ENCODE measurements around the gene PRR15.

DNA sequence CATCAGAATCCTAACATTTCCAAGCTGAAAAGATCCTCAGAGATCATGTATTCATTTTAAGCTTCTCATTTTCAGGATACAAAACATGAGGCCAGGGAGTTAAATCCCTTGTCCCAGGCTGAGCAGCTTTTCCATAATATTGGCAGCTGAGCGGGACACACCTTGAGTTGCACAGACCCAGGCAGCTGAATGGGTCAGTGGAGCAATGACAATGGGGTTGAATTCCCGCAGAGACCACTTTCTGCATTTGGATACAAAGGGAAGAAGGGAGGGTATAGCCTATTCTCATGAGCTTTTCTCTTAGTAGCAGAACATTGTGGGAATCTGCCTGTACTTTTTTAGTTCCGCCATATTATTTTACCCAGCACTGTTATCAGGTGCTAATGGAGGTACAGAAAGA, 49.5 kb downstream of the PRR15 start:
- TF ChIP-seq, protein P1, sequence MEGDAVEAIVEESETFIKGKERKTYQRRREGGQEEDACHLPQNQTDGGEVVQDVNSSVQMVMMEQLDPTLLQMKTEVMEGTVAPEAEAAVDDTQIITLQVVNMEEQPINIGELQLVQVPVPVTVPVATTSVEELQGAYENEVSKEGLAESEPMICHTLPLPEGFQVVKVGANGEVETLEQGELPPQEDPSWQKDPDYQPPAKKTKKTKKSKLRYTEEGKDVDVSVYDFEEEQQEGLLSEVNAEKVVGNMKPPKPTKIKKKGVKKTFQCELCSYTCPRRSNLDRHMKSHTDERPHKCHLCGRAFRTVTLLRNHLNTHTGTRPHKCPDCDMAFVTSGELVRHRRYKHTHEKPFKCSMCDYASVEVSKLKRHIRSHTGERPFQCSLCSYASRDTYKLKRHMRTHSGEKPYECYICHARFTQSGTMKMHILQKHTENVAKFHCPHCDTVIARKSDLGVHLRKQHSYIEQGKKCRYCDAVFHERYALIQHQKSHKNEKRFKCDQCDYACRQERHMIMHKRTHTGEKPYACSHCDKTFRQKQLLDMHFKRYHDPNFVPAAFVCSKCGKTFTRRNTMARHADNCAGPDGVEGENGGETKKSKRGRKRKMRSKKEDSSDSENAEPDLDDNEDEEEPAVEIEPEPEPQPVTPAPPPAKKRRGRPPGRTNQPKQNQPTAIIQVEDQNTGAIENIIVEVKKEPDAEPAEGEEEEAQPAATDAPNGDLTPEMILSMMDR (IDR thresholded peaks at IDR 0.05; ENCODE audit: low read length) = no peak
- TF ChIP-seq EZH2 (IDR thresholded peaks at IDR 0.05; ENCODE audit: borderline replicate concordance, low read length) = no peak
